HepG2 (cell line): ENCODE data around the gene DHX34. TPM values are rescaled to one million over a fixed set of nuclear protein-coding genes. Genes with fewer than 3 reads are reported as not detected.

ENCODE experiments used
- ATAC-seq: fragments of 200-7000 bp; cut with Tn5 transposase; 3 replicates; pipeline ENCODE4 v1.9.1; 2020; ENCODE audit warnings: mild to moderate bottlenecking, moderate library complexity
- BruUV-seq: library from RNA; stranded (reverse); fragments of 400-500 nt; replicated peaks from 2 replicates; lab custom pipeline; 2021; lab: Mats Ljungman, UMichigan
- CTCF ChIA-PET: fragments of 300-600 bp; formaldehyde crosslinking; extraction: SDS; loops from one replicate; lab custom pipeline; 2021; ENCODE audit warnings: low total read pairs, inconsistent platforms, low intra/inter-chr PET ratio; lab: Yijun Ruan, JAX
- POLR2A ChIA-PET: fragments of 350-600 bp; sonication (Branson Sonifier 250); formaldehyde crosslinking; loops from one replicate; lab custom pipeline; 2020; ENCODE audit warnings: antibody characterized with exemption, inconsistent platforms; lab: Yijun Ruan, JAX
- DNase-seq: peaks from one replicate; pipeline ENCODE4 v3.0.0-alpha.2; 2015; ENCODE audit warnings: low spot score
- FAIRE-seq: peaks from 3 replicates; lab custom pipeline; 2011; peaks lifted over from hg19 to GRCh38; lab: Jason Lieb, UNC
- H2AFZ ChIP-seq: one replicate; pipeline ENCODE4 v1.6.1; 2011; ENCODE audit warnings: low read length, inconsistent platforms
- H3K27ac ChIP-seq: fragments of 300-600 bp; 3 replicates; pipeline ENCODE4 v1.8.0; 2011; ENCODE audit warnings: mixed run types, mild to moderate bottlenecking, mixed read lengths, low read length, inconsistent platforms; ENCODE audit not compliant: insufficient read depth; ENCODE audit errors: extremely low read length
- H3K27me3 ChIP-seq, 2 experiments: fragments of 200-600 bp in 1 of 2; 2 replicates in 1 of 2; 3 replicates in 1 of 2; pipeline versions ENCODE4 v1.6.0 to v1.8.0; 2011; ENCODE audit warnings: low read length in 2 of 2, mild to moderate bottlenecking in 2 of 2, moderate library complexity in 2 of 2, inconsistent platforms in 1 of 2; ENCODE audit not compliant: insufficient read depth in 2 of 2, control insufficient read depth in 1 of 2
- H3K36me3 ChIP-seq, 2 experiments: fragments of 200-600 bp in 1 of 2; replicated peaks in 1 of 2; 2 replicates in 1 of 2; 3 replicates in 1 of 2; pipeline versions ENCODE4 v1.5.1 to v1.8.0; 2011; ENCODE audit warnings: low read length in 2 of 2, inconsistent platforms in 1 of 2; ENCODE audit not compliant: insufficient read depth in 2 of 2, control insufficient read depth in 1 of 2
- H3K4me1 ChIP-seq: 2 replicates; pipeline ENCODE4 v1.5.1; 2012; ENCODE audit warnings: low read length, inconsistent platforms; ENCODE audit not compliant: insufficient read depth
- H3K4me2 ChIP-seq: 2 replicates; pipeline ENCODE4 v1.6.0; 2011; ENCODE audit warnings: low read depth, low read length, inconsistent platforms
- H3K4me3 ChIP-seq, 3 experiments: fragments of 200-600 bp in 1 of 3; sonication (generic), shearing (Covaris generic) in 1 of 3; replicated peaks in 1 of 3; 2 replicates each; pipeline ENCODE4 v1.5.1; 2011 to 2016; ENCODE audit warnings: low read length in 3 of 3, inconsistent platforms in 2 of 3, low read depth in 2 of 3, mild to moderate bottlenecking in 2 of 3, control low read depth in 1 of 3, mixed read lengths in 1 of 3; ENCODE audit not compliant: insufficient read depth in 1 of 3
- H3K79me2 ChIP-seq: one replicate; pipeline ENCODE4 v1.6.1; 2011; ENCODE audit warnings: low read length, inconsistent platforms; ENCODE audit not compliant: insufficient read depth
- H3K9ac ChIP-seq: 2 replicates; pipeline ENCODE4 v1.6.0; 2011; ENCODE audit warnings: mild to moderate bottlenecking, low read depth, low read length, inconsistent platforms; ENCODE audit not compliant: insufficient read depth
- H3K9me3 ChIP-seq: 2 replicates; pipeline ENCODE4 v1.5.1; 2012; ENCODE audit warnings: mild to moderate bottlenecking, low read length
- H4K20me1 ChIP-seq: 2 replicates; pipeline ENCODE4 v1.6.0; 2011; ENCODE audit warnings: inconsistent platforms, mild to moderate bottlenecking, low read length, moderate library complexity; ENCODE audit not compliant: insufficient read depth
- MZF1 ChIP-seq: sonication (generic); formaldehyde crosslinking; IDR thresholded peaks from 2 replicates; pipeline ENCODE4 v1.8.1; 2023; ENCODE audit warnings: mild to moderate bottlenecking, missing genetic modification reagents, borderline replicate concordance
- ZKSCAN8 ChIP-seq: IDR thresholded peaks from 2 replicates; pipeline ENCODE4 v1.6.1; 2016; ENCODE audit warnings: borderline replicate concordance, missing genetic modification reagents, missing compliant biosample characterization
- ZNF317 ChIP-seq: sonication (generic); formaldehyde crosslinking; IDR thresholded peaks from 2 replicates; pipeline ENCODE4 v1.5.0; 2020; ENCODE audit warnings: mild to moderate bottlenecking, missing genetic modification reagents
- ZNF543 ChIP-seq: sonication (generic); formaldehyde crosslinking; IDR thresholded peaks from 2 replicates; pipeline ENCODE4 v1.4.0; 2020; ENCODE audit warnings: mild to moderate bottlenecking, missing genetic modification reagents
- ZNF790 ChIP-seq: sonication (generic); formaldehyde crosslinking; IDR thresholded peaks from 2 replicates; pipeline ENCODE4 v1.8.0; 2022; ENCODE audit warnings: missing genetic modification reagents, mild to moderate bottlenecking, borderline replicate concordance
- WGBS: methylation state at CpG from one replicate; pipeline ENCODE4 v1.1.6; 2017; ENCODE audit warnings: low lambda C conversion rate; 5-methylcytosine and 5-hydroxymethylcytosine counted together
- in situ Hi-C: cut with HindIII; loops from 2 replicates; pipeline ENCODE4 v1.10.0; 2017; ENCODE audit warnings: low pct_unique_long_range_greater_than_20kb; ENCODE audit not compliant: extremely low pct_ligation_motif_present
- intact Hi-C: fragments of 100-400 bp; cut with micrococcal nuclease; formaldehyde crosslinking; loops from one replicate; pipeline ENCODE4 v1.10.0; 2022; ENCODE audit not compliant: unreplicated experiment
- polyA plus RNA-seq, 8 experiments: library from polyadenylated mRNA; depleted of rRNA in 3 of 8; stranded (reverse) in 7 of 8; unstranded in 1 of 8; fragments of >200 nt; fragmentation: Illumina TruSeq in 4 of 8; extraction: Trizol in 4 of 8; gene quantifications; 2 replicates each; pipeline versions ENCODE4 v1.2.1 to v1.2.3, GENCODE V29; 2011 to 2016; ENCODE audit warnings: low read depth in 4 of 8, missing spikeins in 1 of 8, mixed read lengths in 1 of 8; ENCODE audit not compliant: insufficient read depth in 1 of 8
- total RNA-seq, 5 experiments: library from RNA; depleted of rRNA; stranded (reverse); fragments of >200 nt; fragmentation: Illumina TruSeq; extraction: Trizol; gene quantifications; 2 replicates each; pipeline ENCODE4 v1.2.3, GENCODE V29; 2016; ENCODE audit warnings: low read depth in 1 of 5
- TF ChIP-seq, protein P1 (sequence below): sonication (generic); formaldehyde crosslinking; IDR thresholded peaks from 2 replicates; pipeline ENCODE4 v1.8.0; 2023; ENCODE audit warnings: mild to moderate bottlenecking, missing genetic modification reagents
- TF ChIP-seq, protein P2 (sequence below): sonication (generic); formaldehyde crosslinking; IDR thresholded peaks from 2 replicates; pipeline ENCODE4 v1.4.0; 2020; ENCODE audit warnings: missing genetic modification reagents, borderline replicate concordance
- TF ChIP-seq, protein P3 (sequence below): sonication (generic); formaldehyde crosslinking; IDR thresholded peaks from 2 replicates; pipeline ENCODE4 v1.5.1; 2020; ENCODE audit warnings: mild to moderate bottlenecking, missing genetic modification reagents, moderate library complexity
- TF ChIP-seq, protein P4 (sequence below): sonication (generic); formaldehyde crosslinking; IDR thresholded peaks from 2 replicates; pipeline ENCODE4 v1.4.0; 2020; ENCODE audit warnings: mild to moderate bottlenecking, missing genetic modification reagents

DHX34 gene
- total and polyA plus RNA-seq, 2 of the 13 experiments (the other 11 are each of a cell fraction or from before 2014, with no cell fraction given), result 9.2 to 12.0 TPM

DNA sequence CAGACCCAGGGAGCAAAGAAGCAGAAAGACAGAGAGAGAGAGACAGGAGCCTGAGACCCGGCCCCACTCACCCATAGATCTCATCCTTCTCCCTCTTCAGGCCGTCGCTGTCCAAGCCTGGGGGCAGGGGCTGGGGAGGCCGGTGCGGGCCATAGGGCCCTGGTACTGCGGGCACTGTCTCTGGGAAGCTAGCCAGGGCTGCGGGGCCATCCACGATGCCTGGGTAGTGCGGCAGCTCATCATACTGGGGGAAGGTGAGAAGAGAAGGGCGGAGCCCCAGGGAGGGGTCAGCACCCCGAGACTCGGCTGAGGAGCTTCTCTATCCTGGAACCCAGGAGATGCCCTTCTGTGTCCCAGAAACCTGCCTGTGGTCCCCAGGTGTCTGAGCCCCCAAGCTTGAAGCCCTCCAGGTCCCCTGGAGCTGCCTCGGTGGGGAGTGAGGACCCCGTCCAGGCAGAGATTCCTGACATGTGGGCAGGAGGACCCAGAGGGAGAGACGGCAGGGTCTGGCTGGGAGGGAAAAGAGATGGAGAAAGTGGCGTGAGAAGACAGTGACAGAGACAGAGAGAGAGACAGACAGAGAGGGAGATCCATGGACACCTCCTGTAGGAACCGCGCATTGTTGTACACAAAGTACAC, 68.1 kb downstream of the DHX34 start:
- FAIRE-seq (no peak), DNase-seq (no peak), ATAC-seq (peak; percentile 22; the same call in 2 of the 3 replicates)
- Histone ChIP-seq H3K9me3 (no peaks in the 10 kb centered on the region), H3K4me1 (peaks cover 5% of the 10 kb centered on the region; the same call in 1 of the 2 replicates), H3K4me3 (no peak overlapping the region), H2AFZ (no peak overlapping the region), H4K20me1 (peaks cover 8% of the 10 kb centered on the region; the same call in 1 of the 2 replicates), H3K9ac (no peak overlapping the region), H3K27me3 (peaks cover 12 to 80% of the 10 kb centered on the region in 2 experiments), H3K36me3 (no peaks in the 10 kb centered on the region), H3K27ac (no peak overlapping the region), H3K4me2 (no peak overlapping the region), H3K79me2 (no peaks in the 10 kb centered on the region)
- intact Hi-C loops (no loop called here), in situ Hi-C loops (loop anchor here (10.0 kb wide), 1 partner anchor 122 kb away; no protein-coding TSS in a partner anchor)
- WGBS, result 2% methylated on average over 17 of the region's 18 CpGs
- TF ChIP-seq, protein P1, sequence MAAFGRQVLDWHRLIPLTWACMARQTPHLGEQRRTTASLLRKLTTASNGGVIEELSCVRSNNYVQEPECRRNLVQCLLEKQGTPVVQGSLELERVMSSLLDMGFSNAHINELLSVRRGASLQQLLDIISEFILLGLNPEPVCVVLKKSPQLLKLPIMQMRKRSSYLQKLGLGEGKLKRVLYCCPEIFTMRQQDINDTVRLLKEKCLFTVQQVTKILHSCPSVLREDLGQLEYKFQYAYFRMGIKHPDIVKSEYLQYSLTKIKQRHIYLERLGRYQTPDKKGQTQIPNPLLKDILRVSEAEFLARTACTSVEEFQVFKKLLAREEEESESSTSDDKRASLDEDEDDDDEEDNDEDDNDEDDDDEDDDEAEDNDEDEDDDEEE (CRISPR knock-in tag), result no peak
- no peak for TF ChIP-seq MZF1 (CRISPR knock-in tag)
- no peak for TF ChIP-seq ZNF790
- TF ChIP-seq, protein P2, sequence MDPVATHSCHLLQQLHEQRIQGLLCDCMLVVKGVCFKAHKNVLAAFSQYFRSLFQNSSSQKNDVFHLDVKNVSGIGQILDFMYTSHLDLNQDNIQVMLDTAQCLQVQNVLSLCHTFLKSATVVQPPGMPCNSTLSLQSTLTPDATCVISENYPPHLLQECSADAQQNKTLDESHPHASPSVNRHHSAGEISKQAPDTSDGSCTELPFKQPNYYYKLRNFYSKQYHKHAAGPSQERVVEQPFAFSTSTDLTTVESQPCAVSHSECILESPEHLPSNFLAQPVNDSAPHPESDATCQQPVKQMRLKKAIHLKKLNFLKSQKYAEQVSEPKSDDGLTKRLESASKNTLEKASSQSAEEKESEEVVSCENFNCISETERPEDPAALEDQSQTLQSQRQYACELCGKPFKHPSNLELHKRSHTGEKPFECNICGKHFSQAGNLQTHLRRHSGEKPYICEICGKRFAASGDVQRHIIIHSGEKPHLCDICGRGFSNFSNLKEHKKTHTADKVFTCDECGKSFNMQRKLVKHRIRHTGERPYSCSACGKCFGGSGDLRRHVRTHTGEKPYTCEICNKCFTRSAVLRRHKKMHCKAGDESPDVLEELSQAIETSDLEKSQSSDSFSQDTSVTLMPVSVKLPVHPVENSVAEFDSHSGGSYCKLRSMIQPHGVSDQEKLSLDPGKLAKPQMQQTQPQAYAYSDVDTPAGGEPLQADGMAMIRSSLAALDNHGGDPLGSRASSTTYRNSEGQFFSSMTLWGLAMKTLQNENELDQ (CRISPR knock-in tag), result no peak
- TF ChIP-seq, protein P3, sequence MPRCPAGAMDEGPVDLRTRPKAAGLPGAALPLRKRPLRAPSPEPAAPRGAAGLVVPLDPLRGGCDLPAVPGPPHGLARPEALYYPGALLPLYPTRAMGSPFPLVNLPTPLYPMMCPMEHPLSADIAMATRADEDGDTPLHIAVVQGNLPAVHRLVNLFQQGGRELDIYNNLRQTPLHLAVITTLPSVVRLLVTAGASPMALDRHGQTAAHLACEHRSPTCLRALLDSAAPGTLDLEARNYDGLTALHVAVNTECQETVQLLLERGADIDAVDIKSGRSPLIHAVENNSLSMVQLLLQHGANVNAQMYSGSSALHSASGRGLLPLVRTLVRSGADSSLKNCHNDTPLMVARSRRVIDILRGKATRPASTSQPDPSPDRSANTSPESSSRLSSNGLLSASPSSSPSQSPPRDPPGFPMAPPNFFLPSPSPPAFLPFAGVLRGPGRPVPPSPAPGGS (CRISPR knock-in tag), result no peak
- no peak for TF ChIP-seq ZNF317
- TF ChIP-seq ZKSCAN8 (CRISPR knock-in tag), result no peak
- TF ChIP-seq, protein P4, sequence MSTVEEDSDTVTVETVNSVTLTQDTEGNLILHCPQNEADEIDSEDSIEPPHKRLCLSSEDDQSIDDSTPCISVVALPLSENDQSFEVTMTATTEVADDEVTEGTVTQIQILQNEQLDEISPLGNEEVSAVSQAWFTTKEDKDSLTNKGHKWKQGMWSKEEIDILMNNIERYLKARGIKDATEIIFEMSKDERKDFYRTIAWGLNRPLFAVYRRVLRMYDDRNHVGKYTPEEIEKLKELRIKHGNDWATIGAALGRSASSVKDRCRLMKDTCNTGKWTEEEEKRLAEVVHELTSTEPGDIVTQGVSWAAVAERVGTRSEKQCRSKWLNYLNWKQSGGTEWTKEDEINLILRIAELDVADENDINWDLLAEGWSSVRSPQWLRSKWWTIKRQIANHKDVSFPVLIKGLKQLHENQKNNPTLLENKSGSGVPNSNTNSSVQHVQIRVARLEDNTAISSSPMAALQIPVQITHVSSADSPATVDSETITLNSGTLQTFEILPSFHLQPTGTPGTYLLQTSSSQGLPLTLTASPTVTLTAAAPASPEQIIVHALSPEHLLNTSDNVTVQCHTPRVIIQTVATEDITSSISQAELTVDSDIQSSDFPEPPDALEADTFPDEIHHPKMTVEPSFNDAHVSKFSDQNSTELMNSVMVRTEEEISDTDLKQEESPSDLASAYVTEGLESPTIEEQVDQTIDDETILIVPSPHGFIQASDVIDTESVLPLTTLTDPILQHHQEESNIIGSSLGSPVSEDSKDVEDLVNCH (CRISPR knock-in tag), result no peak
- no peak for TF ChIP-seq ZNF543 (CRISPR knock-in tag)
- CTCF ChIA-PET, result no interaction called here
- no TSS peak for BruUV-seq
- POLR2A ChIA-PET, result no interaction called here
